HEK293 (cell line): Measurements from ENCODE around the gene THBS3.
A peak's percentile ranks its signal among the peaks of the same experiment; 100 is the strongest.

Experiments used
- GFI1B ChIP-seq: fragments of 450-650 bp; formaldehyde crosslinking; IDR thresholded peaks from 2 replicates; pipeline ENCODE4 v1.5.1; 2016; ENCODE audit warnings: missing biosample characterization, missing genetic modification characterization
- MYNN ChIP-seq: fragments of 450-650 bp; formaldehyde crosslinking; IDR thresholded peaks from 2 replicates; pipeline ENCODE4 v1.5.1; 2016; ENCODE audit warnings: missing biosample characterization, missing genetic modification characterization, borderline replicate concordance
- OSR2 ChIP-seq: fragments of 450-650 bp; formaldehyde crosslinking; IDR thresholded peaks from 2 replicates; pipeline ENCODE4 v1.5.1; 2016; ENCODE audit warnings: missing biosample characterization, missing genetic modification characterization
- ZFP37 ChIP-seq: fragments of 450-650 bp; formaldehyde crosslinking; IDR thresholded peaks from 2 replicates; pipeline ENCODE4 v1.5.1; 2016; ENCODE audit warnings: missing biosample characterization, missing genetic modification characterization
- ZNF132 ChIP-seq: fragments of 450-650 bp; formaldehyde crosslinking; IDR thresholded peaks from 2 replicates; pipeline ENCODE4 v1.5.1; 2017; ENCODE audit warnings: missing biosample characterization, missing genetic modification characterization, borderline replicate concordance
- ZNF2 ChIP-seq: fragments of 450-650 bp; formaldehyde crosslinking; IDR thresholded peaks from 2 replicates; pipeline ENCODE4 v1.5.1; 2016; ENCODE audit warnings: missing biosample characterization, missing genetic modification characterization
- ZNF211 ChIP-seq: fragments of 450-650 bp; formaldehyde crosslinking; IDR thresholded peaks from 2 replicates; pipeline ENCODE4 v1.5.1; 2016; ENCODE audit warnings: low read depth, missing biosample characterization, missing genetic modification characterization
- ZNF23 ChIP-seq: fragments of 450-650 bp; formaldehyde crosslinking; IDR thresholded peaks from 2 replicates; pipeline ENCODE4 v1.5.1; 2016; ENCODE audit warnings: missing biosample characterization, missing genetic modification characterization, borderline replicate concordance
- ZNF248 ChIP-seq: fragments of 450-650 bp; formaldehyde crosslinking; IDR thresholded peaks from 2 replicates; pipeline ENCODE4 v1.5.1; 2017; ENCODE audit warnings: missing biosample characterization, missing genetic modification characterization
- ZNF416 ChIP-seq: fragments of 450-650 bp; formaldehyde crosslinking; IDR thresholded peaks from 2 replicates; pipeline ENCODE4 v1.5.1; 2016; ENCODE audit warnings: missing biosample characterization, missing genetic modification characterization
- ZNF48 ChIP-seq: fragments of 450-650 bp; formaldehyde crosslinking; IDR thresholded peaks from 2 replicates; pipeline ENCODE4 v1.5.1; 2016; ENCODE audit warnings: missing biosample characterization, missing genetic modification characterization
- ZNF510 ChIP-seq: fragments of 450-650 bp; formaldehyde crosslinking; IDR thresholded peaks from 2 replicates; pipeline ENCODE4 v1.5.1; 2018; ENCODE audit warnings: mild to moderate bottlenecking, missing genetic modification characterization, missing biosample characterization; ENCODE audit not compliant: insufficient replicate concordance
- ZNF621 ChIP-seq: fragments of 450-650 bp; formaldehyde crosslinking; IDR thresholded peaks from 2 replicates; pipeline ENCODE4 v1.5.1; 2017; ENCODE audit warnings: missing biosample characterization, missing genetic modification characterization
- ZNF629 ChIP-seq: fragments of 450-650 bp; formaldehyde crosslinking; IDR thresholded peaks from 2 replicates; pipeline ENCODE4 v1.5.1; 2017; ENCODE audit warnings: missing biosample characterization, missing genetic modification characterization
- ZNF660 ChIP-seq: fragments of 450-650 bp; IDR thresholded peaks from 2 replicates; pipeline ENCODE4 v1.5.1; 2018; ENCODE audit warnings: missing biosample characterization, mild to moderate bottlenecking, missing genetic modification characterization
- ZNF785 ChIP-seq: fragments of 450-650 bp; formaldehyde crosslinking; IDR thresholded peaks from 2 replicates; pipeline ENCODE4 v1.5.1; 2016; ENCODE audit warnings: missing biosample characterization, missing genetic modification characterization
- TF ChIP-seq, protein P1 (sequence below): fragments of 450-650 bp; formaldehyde crosslinking; IDR thresholded peaks from 2 replicates; pipeline ENCODE4 v1.5.1; 2016; ENCODE audit warnings: missing biosample characterization, missing genetic modification characterization
- TF ChIP-seq, protein P2 (sequence below): fragments of 450-650 bp; formaldehyde crosslinking; IDR thresholded peaks from 2 replicates; pipeline ENCODE4 v1.5.1; 2016; ENCODE audit warnings: missing biosample characterization, missing genetic modification characterization
- TF ChIP-seq, protein P3 (sequence below): fragments of 450-650 bp; formaldehyde crosslinking; IDR thresholded peaks from 2 replicates; pipeline ENCODE4 v1.5.1; 2016; ENCODE audit warnings: missing biosample characterization, missing genetic modification characterization, borderline replicate concordance
- TF ChIP-seq, protein P4 (sequence below): fragments of 450-650 bp; formaldehyde crosslinking; IDR thresholded peaks from 2 replicates; pipeline ENCODE4 v1.5.1; 2017; ENCODE audit warnings: missing biosample characterization, mild to moderate bottlenecking, missing genetic modification characterization, moderate library complexity
- TF ChIP-seq, protein P5 (sequence below): fragments of 450-650 bp; formaldehyde crosslinking; IDR thresholded peaks from 2 replicates; pipeline ENCODE4 v1.5.1; 2016; ENCODE audit warnings: missing biosample characterization, missing genetic modification characterization

The THBS3 gene

DNA sequence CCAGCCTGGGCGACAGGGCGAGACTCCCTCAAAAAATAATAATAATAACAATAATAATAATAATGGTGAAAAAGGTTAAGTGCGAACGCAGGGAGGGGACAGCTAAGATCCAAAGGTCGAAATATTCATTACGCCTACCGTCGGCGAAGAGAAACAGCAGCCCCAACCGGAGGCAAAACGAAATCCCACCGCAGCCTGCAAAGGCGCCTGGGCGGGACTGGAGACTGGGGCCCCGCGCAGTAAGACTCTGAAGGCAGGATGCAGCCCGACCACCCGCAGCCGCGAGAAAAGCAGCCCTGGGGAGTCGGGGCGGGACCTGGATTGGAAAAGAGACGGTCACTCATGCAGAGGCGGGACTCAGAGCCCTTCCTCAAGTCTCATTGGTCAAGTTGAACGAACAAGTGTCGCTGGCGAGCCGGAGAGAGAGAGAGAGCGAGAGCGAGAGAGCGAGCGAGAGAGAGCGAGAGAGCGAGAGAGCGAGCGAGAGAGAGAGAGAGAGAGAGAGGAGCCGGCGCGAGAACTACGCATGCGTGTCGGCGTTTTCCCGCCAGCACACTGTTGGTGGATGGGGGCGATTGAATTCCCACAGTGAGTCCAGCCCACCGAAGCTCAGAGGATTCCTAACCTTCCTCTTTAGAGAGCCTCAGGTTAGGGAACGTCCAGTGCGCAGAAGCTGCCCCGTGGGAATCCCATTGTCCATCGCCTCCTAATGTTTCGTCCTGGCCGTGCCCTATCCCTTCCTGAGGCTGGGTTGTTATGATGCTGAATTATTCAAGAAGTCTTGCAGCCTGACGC is 36.9 kb upstream of the THBS3 start (continued):
- TF ChIP-seq GFI1B (tag by site-specific recombination) (peak; percentile 98), ZNF2 (peak; percentile 100), ZFP37 (tag by site-specific recombination) (peak; percentile 97), ZNF510 (no peak), ZNF23 (tag by site-specific recombination) (peak; percentile 89), ZNF248 (tag by site-specific recombination) (no peak), ZNF660 (peak; percentile 97), ZNF621 (tag by site-specific recombination) (peak; percentile 83; the same call in 1 of the 2 replicates), ZNF132 (no peak), ZNF629 (tag by site-specific recombination) (peak; percentile 98), OSR2 (tag by site-specific recombination) (peak; percentile 90), ZNF48 (0 out of 2 replicates have a peak, but pooled peaks have one; percentile 65), ZNF416 (tag by site-specific recombination) (peak; percentile 65; the same call in 1 of the 2 replicates), MYNN (peak; percentile 90), ZNF785 (tag by site-specific recombination) (peak; percentile 100), ZNF211 (tag by site-specific recombination) (peak; percentile 72; the same call in 1 of the 2 replicates)
- TF ChIP-seq, protein P1, sequence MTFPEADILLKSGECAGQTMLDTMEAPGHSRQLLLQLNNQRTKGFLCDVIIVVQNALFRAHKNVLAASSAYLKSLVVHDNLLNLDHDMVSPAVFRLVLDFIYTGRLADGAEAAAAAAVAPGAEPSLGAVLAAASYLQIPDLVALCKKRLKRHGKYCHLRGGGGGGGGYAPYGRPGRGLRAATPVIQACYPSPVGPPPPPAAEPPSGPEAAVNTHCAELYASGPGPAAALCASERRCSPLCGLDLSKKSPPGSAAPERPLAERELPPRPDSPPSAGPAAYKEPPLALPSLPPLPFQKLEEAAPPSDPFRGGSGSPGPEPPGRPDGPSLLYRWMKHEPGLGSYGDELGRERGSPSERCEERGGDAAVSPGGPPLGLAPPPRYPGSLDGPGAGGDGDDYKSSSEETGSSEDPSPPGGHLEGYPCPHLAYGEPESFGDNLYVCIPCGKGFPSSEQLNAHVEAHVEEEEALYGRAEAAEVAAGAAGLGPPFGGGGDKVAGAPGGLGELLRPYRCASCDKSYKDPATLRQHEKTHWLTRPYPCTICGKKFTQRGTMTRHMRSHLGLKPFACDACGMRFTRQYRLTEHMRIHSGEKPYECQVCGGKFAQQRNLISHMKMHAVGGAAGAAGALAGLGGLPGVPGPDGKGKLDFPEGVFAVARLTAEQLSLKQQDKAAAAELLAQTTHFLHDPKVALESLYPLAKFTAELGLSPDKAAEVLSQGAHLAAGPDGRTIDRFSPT = peak; percentile 92
- TF ChIP-seq, protein P2, sequence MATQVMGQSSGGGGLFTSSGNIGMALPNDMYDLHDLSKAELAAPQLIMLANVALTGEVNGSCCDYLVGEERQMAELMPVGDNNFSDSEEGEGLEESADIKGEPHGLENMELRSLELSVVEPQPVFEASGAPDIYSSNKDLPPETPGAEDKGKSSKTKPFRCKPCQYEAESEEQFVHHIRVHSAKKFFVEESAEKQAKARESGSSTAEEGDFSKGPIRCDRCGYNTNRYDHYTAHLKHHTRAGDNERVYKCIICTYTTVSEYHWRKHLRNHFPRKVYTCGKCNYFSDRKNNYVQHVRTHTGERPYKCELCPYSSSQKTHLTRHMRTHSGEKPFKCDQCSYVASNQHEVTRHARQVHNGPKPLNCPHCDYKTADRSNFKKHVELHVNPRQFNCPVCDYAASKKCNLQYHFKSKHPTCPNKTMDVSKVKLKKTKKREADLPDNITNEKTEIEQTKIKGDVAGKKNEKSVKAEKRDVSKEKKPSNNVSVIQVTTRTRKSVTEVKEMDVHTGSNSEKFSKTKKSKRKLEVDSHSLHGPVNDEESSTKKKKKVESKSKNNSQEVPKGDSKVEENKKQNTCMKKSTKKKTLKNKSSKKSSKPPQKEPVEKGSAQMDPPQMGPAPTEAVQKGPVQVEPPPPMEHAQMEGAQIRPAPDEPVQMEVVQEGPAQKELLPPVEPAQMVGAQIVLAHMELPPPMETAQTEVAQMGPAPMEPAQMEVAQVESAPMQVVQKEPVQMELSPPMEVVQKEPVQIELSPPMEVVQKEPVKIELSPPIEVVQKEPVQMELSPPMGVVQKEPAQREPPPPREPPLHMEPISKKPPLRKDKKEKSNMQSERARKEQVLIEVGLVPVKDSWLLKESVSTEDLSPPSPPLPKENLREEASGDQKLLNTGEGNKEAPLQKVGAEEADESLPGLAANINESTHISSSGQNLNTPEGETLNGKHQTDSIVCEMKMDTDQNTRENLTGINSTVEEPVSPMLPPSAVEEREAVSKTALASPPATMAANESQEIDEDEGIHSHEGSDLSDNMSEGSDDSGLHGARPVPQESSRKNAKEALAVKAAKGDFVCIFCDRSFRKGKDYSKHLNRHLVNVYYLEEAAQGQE (tag by site-specific recombination) = peak; percentile 88
- TF ChIP-seq, protein P3, sequence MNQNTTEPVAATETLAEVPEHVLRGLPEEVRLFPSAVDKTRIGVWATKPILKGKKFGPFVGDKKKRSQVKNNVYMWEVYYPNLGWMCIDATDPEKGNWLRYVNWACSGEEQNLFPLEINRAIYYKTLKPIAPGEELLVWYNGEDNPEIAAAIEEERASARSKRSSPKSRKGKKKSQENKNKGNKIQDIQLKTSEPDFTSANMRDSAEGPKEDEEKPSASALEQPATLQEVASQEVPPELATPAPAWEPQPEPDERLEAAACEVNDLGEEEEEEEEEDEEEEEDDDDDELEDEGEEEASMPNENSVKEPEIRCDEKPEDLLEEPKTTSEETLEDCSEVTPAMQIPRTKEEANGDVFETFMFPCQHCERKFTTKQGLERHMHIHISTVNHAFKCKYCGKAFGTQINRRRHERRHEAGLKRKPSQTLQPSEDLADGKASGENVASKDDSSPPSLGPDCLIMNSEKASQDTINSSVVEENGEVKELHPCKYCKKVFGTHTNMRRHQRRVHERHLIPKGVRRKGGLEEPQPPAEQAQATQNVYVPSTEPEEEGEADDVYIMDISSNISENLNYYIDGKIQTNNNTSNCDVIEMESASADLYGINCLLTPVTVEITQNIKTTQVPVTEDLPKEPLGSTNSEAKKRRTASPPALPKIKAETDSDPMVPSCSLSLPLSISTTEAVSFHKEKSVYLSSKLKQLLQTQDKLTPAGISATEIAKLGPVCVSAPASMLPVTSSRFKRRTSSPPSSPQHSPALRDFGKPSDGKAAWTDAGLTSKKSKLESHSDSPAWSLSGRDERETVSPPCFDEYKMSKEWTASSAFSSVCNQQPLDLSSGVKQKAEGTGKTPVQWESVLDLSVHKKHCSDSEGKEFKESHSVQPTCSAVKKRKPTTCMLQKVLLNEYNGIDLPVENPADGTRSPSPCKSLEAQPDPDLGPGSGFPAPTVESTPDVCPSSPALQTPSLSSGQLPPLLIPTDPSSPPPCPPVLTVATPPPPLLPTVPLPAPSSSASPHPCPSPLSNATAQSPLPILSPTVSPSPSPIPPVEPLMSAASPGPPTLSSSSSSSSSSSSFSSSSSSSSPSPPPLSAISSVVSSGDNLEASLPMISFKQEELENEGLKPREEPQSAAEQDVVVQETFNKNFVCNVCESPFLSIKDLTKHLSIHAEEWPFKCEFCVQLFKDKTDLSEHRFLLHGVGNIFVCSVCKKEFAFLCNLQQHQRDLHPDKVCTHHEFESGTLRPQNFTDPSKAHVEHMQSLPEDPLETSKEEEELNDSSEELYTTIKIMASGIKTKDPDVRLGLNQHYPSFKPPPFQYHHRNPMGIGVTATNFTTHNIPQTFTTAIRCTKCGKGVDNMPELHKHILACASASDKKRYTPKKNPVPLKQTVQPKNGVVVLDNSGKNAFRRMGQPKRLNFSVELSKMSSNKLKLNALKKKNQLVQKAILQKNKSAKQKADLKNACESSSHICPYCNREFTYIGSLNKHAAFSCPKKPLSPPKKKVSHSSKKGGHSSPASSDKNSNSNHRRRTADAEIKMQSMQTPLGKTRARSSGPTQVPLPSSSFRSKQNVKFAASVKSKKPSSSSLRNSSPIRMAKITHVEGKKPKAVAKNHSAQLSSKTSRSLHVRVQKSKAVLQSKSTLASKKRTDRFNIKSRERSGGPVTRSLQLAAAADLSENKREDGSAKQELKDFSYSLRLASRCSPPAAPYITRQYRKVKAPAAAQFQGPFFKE = peak; percentile 93; the same call in 1 of the 2 replicates
- TF ChIP-seq, protein P4, sequence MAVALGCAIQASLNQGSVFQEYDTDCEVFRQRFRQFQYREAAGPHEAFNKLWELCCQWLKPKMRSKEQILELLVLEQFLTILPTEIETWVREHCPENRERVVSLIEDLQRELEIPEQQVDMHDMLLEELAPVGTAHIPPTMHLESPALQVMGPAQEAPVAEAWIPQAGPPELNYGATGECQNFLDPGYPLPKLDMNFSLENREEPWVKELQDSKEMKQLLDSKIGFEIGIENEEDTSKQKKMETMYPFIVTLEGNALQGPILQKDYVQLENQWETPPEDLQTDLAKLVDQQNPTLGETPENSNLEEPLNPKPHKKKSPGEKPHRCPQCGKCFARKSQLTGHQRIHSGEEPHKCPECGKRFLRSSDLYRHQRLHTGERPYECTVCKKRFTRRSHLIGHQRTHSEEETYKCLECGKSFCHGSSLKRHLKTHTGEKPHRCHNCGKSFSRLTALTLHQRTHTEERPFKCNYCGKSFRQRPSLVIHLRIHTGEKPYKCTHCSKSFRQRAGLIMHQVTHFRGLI (tag by site-specific recombination) = peak; percentile 88
- TF ChIP-seq, protein P5, sequence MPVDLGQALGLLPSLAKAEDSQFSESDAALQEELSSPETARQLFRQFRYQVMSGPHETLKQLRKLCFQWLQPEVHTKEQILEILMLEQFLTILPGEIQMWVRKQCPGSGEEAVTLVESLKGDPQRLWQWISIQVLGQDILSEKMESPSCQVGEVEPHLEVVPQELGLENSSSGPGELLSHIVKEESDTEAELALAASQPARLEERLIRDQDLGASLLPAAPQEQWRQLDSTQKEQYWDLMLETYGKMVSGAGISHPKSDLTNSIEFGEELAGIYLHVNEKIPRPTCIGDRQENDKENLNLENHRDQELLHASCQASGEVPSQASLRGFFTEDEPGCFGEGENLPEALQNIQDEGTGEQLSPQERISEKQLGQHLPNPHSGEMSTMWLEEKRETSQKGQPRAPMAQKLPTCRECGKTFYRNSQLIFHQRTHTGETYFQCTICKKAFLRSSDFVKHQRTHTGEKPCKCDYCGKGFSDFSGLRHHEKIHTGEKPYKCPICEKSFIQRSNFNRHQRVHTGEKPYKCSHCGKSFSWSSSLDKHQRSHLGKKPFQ (tag by site-specific recombination) = peak; percentile 97
